HG02973 (cell line): ENCODE data around the gene ZNF416.
A peak's percentile ranks its signal among the peaks of the same experiment; 100 is the strongest.

ENCODE experiments used
- ATAC-seq: cut with Tn5 transposase; IDR thresholded peaks from one replicate; pipeline ENCODE4 v1.9.1; 2021; ENCODE audit warnings: moderate library complexity; ENCODE audit not compliant: unreplicated experiment

ZNF416 gene

DNA sequence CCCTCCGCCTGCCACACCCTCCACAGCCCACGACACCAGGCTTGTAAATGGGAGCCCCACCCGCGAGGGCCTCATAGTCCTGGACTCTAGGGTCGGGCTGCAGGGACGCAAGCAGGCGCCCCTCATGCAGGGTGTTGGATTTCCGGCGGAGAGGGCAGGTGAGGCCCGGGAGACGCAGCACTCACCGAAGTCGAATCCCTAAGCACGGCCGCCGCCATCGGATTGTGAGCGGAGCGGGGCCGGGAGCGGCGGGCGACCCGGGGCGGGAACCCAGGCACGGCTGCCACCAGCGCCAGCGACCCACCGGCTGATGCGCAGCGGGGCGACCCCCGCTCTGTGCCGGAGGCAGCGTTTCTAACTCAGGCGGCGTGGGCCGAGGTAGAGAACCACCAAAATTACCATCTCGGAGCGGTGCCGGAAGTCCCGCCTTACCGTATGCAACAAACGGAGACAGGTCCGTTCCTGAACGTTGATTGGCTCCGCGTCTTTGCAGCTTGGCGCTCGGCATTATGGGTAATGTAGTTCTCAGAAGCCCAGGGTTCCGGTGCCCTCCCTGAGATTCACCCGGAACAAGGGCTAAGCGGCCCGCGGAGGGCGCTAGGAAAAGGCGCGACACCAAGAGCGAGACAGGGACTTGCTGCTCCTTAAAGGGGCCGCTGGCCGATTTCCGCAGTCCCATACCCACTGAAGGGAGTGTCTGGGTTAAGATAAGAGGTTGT is at the start of gene ZNF416:
Gene ZNF416 (minus strand): TSS at position 425 of the 719 bp plus-strand sequence. CDS start 207 bp downstream, at position 218.
- peak; percentile 88 for ATAC-seq

GRCh38 chr19:57623091-57623490 is 44.4 kb upstream of the ZNF416 start:
- no peak for ATAC-seq

DNA sequence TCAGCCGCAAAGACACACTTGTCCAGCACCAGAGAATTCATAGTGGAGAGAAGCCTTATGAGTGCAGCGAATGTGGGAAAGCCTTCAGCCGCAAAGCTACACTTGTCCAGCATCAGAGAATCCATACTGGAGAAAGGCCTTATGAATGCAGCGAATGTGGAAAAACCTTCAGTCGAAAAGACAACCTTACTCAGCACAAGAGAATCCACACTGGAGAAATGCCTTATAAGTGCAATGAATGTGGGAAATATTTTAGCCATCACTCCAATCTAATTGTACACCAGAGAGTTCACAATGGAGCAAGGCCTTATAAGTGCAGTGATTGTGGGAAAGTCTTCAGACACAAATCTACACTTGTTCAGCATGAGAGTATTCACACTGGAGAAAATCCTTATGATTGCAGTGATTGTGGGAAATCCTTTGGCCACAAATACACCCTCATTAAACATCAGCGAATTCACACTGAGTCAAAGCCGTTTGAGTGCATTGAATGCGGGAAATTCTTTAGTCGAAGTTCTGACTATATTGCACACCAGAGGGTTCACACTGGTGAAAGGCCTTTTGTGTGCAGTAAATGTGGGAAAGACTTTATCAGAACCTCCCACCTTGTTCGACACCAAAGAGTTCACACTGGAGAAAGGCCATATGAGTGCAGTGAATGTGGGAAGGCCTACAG is 42.1 kb upstream of the ZNF416 start:
- ATAC-seq, result no peak

DNA sequence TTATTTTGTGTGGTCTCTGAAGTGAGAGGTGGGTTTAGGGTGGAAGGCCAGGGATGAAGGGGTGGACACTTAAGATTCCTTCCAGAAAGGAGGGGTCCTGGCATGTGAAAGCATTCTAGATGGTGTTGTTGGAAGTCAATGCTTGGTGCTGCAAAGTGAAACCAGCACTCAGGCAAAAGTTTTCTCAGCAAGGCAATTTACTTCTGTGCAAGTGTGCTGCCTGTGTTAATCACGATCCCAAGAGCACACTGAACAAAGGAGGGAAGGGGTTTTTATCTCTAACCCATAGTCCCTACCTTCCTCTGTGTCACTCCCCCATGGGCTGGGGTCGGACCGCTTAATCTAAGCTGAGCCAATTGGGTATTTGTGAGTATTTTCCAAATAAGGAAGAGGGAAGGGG is 36.6 kb upstream of the ZNF416 start:
- ATAC-seq, result no peak

DNA sequence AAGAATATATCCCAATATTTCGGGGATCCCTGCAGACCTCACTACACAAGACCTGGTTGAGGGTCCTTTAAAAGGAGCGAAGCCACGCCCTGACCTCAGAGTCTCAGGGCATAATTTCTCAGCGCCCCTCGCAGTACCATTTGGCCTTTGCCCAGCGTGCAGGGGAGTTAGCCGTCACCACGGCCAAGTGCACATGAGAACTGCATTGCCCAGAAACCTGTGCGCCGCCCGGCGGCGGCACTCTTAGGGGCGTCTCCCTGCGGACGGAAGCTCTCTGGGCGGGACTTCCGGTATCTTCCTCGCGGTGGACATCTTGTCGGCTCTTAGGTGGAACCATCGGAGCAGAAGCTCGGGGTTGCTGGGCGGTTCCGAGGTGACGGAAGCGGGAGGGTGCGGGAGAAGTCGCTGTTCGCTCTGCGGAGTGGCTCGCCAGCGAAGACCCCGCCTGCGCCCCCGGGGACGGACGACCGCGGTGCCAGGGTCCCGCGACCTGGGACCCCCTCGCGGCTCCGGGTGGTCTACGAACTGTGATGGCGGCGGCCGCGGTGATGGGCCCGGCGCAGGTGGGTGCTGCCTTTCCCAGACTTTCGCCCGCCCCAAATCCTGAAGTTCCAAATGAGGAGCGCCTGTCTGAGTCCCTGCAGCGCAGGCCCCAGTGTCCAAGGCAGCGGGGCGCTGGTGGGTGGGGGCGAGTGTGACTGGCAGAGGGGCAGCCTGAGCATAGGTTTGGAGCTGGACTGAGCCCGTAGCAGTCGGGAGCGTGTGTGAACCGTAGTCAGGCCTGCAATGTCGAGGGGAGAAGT is 35.4 kb upstream of the ZNF416 start, which contains the start of gene ZNF134:
Gene ZNF134 (plus strand): TSS at position 302 of the 803 bp plus-strand sequence. CDS start 5,227 bp downstream, outside the sequence.
- peak; percentile 92 for ATAC-seq

DNA sequence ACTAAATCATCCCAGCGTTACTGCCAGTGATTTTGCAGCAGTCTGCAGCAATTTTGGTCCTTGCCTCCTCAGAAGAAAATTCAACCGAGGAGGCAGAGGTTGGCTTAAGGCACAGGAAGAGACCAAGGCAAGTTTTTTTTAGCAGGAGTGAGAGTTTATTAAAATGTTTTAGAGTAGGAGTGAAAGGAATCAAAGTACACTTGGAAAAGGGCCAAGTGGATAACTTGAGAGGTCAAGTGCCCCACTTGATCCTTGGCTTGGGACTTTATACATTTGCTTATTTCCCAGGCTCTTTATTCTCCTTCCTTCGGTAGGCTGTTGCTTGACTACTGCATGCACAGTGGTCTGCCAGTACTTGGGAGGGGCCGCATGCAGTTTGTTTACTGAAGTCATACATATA is 32.4 kb upstream of the ZNF416 start:
- no peak for ATAC-seq

DNA sequence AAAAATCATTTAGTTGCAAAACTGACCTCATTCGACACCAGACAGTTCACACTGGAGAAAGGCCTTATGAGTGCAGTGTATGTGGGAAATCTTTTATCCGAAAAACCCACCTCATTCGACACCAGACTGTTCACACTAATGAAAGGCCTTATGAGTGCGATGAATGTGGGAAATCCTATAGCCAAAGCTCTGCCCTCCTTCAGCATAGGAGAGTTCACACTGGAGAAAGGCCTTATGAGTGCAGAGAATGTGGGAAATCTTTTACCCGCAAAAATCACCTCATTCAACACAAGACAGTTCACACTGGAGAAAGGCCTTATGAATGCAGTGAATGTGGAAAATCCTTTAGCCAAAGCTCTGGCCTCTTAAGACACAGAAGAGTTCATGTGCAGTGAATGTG is 28.2 kb upstream of the ZNF416 start:
- ATAC-seq, result no peak

- peak; percentile 90 for ATAC-seq
Measured at GRCh38 chr19:57599761-57600383, 21.2 kb upstream of the ZNF416 start, which contains the start of gene ZNF530. TSS of gene ZNF530 (plus strand) at chr19:57599885. CDS start at chr19:57604346, 4,461 bp downstream.

GRCh38 chr19:57599377-57599760 is 20.7 kb upstream of the ZNF416 start:
- ATAC-seq, result no peak

GRCh38 chr19:57587529-57587928 is 8.8 kb upstream of the ZNF416 start:
- ATAC-seq, result no peak

- peak; percentile 81 for ATAC-seq
Measured at GRCh38 chr19:57583521-57584416, 5.1 kb upstream of the ZNF416 start, which contains the start of gene ZIK1. TSS of gene ZIK1 (plus strand) at chr19:57584145. CDS start at chr19:57584357, 212 bp downstream.

GRCh38 chr19:57583104-57583520 is 4.4 kb upstream of the ZNF416 start:
- ATAC-seq, result no peak

GRCh38 chr19:57576661-57577060 is 2.0 kb downstream of the ZNF416 start:
- ATAC-seq, result no peak

- no peak for ATAC-seq
Measured at GRCh38 chr19:57572415-57572947, 6.2 kb downstream of the ZNF416 start.

DNA sequence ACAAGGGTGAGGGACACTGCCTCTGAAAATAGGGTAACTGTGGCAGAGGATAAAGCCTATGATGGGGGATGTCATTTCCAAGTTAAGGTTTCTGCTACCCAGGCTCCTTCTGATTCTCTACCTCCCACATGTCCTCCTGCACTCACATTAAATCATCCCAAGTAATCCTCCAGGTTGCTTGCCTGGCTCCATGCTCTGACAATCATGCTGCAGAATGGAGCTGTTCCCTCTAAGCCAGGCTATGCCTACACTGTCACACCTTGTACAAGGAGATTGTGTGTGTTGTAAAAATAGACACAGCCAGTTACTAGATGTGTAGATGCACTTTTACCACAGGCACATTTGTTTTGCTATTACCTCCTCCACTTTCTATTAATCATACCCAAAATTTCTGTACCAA is 8.0 kb downstream of the ZNF416 start:
- no peak for ATAC-seq

DNA sequence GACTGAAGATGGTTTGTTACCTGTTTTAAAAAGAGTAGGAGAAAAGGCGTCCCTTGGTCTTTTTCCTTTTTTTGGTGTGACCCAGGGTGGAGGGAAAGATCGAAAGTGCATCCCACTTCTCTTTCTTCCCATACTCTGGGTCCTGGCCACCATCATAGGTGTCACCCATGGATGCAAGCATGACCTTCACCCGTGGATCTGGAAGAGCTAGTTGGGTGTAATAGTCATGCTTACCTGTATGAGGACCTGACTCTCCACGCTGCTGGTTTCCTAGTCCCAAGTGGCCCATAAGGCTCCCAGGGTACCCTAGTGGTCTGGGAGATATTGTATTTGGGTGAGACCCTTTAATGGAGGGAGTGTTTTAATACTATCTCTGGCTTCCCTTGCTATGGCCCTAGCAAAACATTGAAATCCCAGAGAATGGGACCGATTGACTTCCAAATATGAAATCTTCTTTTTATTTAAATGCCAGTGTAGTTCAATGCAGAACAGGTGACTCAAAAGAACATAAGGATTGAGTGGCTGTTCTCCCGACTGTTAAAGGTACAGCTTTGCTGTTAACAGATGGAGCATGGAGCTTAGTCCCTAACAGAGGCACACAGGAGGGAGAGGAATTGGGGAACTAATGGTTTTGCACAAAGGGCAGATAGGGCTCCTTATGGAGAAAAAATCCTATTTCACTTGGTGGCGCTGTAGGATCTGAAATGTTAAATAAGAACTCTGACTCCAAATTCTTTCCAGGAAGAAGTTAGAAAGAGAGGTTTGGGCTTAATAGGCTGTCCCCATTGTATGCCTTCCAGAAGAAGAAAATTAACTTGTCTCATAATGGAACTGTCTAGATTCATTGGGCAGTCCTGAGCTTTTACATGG is 12.1 kb downstream of the ZNF416 start:
- ATAC-seq, result no peak

- no peak for ATAC-seq
Measured at GRCh38 chr19:57563547-57563946, 15.2 kb downstream of the ZNF416 start.

- no peak for ATAC-seq
Measured at GRCh38 chr19:57560049-57560491, 18.6 kb downstream of the ZNF416 start.
